Activated T-helper 9 cell treated with anti-CD3 and anti-CD28 coated beads, Interleukin-2, amount 50 U/mL, for 16 hours (primary cell): ENCODE data around the gene SHTN1.

Experiments used
- DNase-seq: peaks from one replicate; pipeline ENCODE4 v3.0.0-alpha.2; 2020; ENCODE audit warnings: low read depth

Gene SHTN1

DNA sequence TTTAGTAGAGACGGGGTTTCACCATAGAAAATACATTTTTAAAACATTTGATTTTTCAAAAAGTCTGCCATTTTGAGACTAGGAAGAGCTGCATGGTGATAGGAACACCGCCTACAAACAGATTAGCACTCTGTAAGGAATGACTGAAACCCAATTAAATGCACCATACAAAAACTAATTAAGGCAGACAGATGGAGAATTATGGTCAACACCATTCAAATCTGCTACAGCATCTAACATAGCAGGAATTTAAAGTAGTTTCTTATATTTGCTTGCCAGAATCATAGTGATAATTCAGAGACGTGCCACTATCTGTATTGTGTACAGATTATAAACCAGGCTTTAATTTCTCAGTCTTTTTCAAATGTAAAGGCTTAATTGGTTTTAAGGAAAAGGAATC, 87.5 kb downstream of the SHTN1 start:
- no peak for DNase-seq

- DNase-seq: no peak
Measured at GRCh38 chr10:116915340-116915739, 89.6 kb downstream of the SHTN1 start.

DNA sequence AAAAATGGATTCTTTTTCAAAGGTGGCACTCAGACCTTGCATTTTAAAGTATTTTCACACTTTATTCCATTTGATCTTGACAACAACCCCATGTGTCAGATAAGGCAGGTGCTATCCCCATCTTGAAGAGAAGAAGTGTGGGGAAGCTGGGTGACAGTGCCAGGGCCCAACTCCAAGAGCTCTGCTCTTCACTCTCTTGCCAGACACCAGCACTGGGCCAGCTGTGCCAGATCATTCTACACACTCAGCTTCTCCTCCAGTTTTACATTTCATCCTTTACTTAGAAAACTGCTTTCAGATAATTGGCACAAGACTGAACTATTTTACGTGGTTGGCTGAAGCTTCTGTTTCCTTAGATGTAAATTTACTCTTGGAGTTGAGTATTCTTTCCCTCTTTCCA, 91.3 kb downstream of the SHTN1 start:
- no peak for DNase-seq

- no peak for DNase-seq
Measured at GRCh38 chr10:116912162-116912561, 92.8 kb downstream of the SHTN1 start.

GRCh38 chr10:116910910-116911309, 94.1 kb downstream of the SHTN1 start:
- DNase-seq: no peak

DNA sequence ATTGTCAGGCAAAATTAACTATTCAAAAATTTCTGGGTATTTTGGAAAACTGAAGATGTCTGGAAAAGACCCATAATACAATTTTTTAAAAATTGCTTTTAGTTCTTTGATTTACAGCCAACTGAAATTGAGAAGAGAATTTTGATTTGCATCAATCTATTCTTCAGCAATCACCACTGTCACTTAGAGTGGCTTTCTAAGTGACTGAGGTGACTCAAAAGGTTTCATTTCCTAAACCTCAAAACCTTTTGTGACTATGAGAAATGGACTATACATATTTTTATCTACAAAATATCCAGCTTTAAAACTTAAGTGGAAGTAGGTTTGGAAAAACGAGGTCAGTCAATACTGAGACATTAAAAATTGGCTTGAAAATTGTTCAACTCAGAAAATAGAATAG, 95.7 kb downstream of the SHTN1 start:
- DNase-seq: no peak

DNA sequence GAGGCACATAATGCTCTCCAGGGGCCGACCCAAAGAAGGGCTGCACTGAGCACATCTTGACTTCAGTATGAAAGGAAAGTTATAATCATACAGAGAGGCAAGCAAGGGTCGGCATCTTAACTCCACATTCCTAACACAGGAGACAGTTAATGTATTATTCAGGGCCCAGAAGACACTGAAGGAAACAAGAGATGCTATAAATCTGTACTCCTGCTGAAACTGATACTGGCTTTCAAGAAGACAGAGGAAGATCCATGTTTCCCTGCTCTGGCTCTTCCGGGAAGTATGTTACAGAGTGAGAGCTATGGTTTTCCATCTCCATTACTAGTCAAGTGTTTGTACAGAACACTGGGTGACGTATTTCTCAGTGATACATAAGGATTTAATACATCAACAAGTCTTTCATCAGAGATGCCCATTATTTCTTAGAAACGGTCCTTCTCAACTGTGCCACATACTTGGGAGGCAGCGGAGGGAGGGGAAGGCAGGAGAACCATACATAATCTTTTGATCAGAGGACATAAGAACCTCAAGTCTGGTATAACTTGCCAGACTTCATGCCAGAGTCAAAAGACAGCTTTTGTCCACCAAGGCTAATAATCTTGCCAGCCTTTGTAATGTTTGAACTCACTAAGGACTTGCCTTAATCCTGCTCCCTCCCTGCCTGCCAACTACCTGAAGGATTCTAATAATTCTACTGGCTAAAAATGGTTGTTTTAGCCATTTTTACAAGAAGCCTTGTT, 97.6 kb downstream of the SHTN1 start:
- no peak for DNase-seq

- DNase-seq: no peak
Measured at GRCh38 chr10:116905845-116906210, 99.2 kb downstream of the SHTN1 start.

DNA sequence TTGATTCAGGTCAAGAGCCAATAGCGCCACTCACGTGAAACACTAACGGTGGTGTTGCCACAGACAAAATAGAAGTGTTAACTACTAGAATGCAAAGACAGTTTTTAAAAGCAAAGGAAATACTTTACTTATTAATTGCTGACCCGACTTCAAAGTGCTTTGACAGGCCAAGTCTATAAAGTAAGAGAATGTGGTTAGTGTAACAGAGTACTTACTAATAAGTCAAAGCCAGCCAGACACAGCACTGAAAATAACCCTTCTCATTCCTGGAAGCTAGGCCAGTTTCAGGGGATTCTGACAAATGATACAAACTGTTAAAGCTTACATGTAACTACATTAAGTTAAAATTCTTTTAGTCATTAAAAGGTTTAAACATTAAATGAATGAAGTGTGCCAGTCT, 105.4 kb downstream of the SHTN1 start:
- no peak for DNase-seq

DNA sequence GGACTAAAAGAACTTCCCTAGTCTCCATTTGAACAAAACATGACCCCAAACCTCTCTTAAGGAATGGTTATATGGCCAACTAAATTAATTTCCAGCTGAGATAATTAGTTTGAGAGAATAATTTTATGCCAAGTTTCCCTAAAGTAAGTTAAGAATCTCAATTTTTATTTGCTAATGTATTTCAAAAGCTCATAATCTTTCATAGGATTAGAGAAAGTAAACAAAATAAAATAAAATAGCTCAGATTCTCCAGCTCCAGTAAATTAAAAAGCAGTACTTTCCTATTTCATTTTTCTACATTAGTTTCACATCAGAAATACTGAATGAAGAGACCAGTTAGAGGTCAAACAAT, 111.3 kb downstream of the SHTN1 start:
- no peak for DNase-seq

DNA sequence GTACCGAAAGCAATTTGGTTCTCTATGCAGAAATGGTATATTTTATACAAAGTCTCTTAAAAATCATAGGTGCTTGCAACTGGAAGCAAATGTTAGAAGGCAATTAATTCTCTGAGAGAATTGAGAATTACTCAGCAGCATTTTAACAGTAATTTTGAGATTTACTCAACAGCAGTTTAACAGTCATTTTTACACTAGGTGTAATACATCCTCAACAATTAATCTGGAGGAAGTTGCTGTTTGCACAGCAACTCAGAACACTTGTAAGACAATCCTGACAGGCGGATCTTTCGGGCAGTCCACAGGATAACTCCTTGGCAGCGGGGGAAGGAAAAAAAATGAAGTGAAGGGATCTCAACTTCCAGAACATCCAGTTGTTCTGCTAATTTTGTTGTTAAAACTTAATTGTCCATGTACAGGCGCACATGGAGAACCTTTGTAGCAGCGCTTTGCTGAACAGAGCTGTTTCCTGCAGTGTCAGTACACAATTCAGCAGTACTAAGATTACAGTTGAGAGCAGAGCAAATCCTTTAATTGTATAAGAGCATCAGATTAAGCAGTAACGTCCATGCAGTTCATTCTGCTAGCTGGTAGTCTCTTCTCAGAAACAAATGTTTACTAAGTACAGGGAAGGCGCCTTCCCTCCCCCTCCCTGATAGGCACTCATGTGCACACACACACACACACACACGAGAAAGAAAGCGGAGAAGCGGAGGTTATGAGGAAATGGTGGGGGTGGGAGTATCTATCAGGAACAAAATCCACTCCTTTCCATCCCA, 111.9 kb downstream of the SHTN1 start:
- DNase-seq: no peak

- no peak for DNase-seq
Measured at GRCh38 chr10:116891208-116891607, 113.8 kb downstream of the SHTN1 start.

DNA sequence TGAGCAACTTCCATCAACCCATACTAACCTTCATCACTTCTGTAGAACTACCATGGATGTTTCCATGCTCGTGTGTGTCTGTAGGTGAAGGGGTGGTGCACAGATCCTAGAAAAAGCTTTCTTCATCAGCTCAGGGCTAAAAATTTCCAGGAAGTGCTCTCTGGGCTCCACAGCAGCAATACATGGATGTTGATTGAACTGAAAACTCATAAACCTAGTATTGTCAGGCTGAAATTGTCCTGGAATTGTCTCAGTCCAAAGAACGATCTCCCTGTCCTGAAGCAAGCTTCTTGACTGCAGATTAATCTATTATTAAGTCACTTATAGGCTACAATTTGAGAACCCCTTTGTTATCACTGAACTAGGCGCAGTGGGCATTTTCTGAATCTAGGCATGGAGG, 115.9 kb downstream of the SHTN1 start:
- DNase-seq: no peak

DNA sequence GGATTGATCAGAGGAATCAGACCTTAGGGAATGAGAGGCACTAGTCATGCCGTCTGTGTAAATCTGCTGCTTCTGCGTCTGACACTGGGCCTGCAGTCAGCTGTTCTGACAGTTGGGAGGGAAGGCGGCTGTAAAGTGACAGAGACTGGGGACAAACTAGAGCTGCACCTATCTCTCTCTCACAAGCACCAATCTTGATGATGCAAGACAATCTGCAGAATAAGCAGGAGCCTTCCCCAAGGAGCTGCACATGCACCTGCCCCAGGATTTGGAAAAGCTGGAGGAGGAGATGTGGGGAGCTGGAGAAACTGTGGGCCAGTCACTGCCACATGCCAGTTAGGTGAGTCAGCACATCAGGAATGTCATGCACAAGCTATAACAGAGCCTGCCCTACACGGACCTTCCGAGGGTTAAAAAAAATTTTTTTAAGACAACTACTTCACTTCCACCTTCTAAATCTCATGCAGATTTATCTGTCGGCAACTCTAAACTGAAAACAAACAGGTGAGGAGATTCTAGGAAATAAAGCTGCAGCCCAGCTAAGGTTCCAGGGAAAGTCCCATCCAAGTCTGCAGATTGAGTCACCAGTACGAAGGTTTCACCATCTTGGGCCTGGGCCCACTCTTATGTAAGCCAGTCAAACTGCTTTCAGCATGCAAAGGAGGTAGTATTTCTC, 116.5 kb downstream of the SHTN1 start:
- no peak for DNase-seq

- DNase-seq: no peak
Measured at GRCh38 chr10:116886772-116887171, 118.2 kb downstream of the SHTN1 start.

DNA sequence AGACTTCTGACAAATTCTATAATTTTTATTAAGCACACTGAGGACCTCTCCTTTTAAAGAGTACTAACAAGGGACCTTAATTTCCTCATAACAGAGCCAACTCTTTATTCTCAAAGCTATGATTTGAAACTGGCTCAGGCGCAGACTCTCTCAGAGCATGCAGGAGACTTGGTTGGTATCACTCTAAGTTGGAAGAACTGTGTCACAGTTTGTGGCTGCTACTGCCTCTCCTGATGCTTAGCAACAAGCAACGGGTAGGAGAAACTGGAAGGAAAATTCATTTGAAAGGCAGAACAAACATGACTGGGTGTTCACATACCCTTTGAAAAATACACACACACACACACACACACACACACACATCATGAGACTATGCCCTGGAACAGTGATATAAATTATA, 122.3 kb downstream of the SHTN1 start:
- DNase-seq: no peak

DNA sequence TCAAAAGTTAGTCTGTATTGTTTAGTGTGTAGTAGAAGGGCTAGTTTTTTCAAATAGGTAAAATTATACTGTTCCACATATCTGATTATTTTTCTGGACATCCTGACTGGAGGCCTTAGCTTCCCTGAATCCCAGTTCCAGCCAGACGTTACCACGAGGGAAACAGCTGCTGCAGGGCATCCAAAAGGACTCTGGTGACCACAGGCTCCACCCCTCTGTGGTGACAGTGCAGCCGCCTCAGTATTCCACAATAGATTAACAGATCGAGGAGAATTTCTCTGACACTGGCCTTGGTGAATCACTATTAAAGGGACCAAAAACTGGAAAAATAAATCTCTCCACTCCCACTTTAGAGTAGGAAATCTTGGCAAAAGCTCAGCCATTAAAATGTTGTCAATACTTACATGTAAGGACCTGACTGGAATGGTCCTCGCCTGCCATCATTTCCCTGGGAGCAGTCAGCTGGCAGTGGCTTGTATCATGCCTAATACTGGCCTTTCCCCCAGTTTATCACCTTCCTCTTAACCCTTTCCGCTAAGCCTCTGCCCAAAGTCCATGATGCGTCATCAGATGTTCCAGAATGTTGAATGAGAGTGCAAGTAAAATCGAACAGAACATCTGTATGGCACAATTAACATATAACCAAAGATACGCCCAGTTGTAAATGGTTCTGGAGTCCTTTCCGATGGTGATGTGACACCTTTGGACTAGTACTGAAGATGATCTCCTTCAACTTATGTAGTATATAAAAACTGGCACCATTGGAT, 124.1 kb downstream of the SHTN1 start:
- no peak for DNase-seq

DNA sequence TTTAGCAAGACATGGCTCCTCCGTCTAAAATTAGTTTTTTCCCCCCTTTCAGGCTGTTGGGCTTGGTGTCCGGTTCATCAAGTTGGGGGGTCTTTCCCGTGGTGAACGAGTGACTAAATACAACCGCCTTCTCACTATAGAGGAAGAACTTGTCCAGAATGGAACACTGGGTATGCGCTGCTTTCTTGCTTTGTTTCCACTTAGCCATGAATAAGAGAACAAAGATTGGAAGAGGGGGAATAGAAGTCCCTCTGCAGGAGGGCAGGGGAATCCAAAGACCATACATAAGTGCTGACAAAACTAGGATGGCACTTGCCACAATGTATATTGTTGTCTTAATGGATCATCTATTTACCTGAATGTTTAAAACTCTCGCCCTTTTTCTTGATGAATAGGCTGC, 125.2 kb downstream of the SHTN1 start:
- no peak for DNase-seq

GRCh38 chr10:116878123-116878522, 126.9 kb downstream of the SHTN1 start:
- no peak for DNase-seq

- no peak for DNase-seq
Measured at GRCh38 chr10:116877391-116877790, 127.6 kb downstream of the SHTN1 start.

GRCh38 chr10:116875897-116876296, 129.1 kb downstream of the SHTN1 start:
- DNase-seq: no peak

DNA sequence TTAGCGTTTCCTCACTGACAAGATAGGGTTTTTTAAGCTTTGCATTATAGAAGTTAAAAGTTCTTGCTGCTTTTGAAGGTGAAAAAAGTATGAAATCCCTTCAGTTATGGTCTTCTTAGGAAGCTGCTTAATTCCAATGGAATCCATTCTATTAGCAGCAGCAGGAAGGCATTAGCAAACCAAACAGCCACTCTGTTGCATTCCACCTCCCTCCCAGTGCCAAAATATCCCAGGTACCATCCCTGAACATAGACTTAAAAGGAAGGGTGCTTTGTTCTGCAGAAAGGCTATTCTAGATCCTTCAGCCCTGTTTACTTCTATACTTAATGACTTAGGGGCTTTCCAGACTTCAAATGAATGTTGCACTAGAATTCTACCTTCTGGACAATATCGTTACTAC, 131.9 kb downstream of the SHTN1 start:
- no peak for DNase-seq

- DNase-seq: no peak
Measured at GRCh38 chr10:116870949-116871348, 134.0 kb downstream of the SHTN1 start.
